ENCODE data around the gene SGCE. TPM values are rescaled to one million over a fixed set of nuclear protein-coding genes. Genes with fewer than 3 reads are reported as not detected.
"Not testable (repeated sequence)": the region's sequence is repeated elsewhere in the genome, so short reads cannot be mapped to it uniquely, and the experiment has no call there.

SGCE gene, protein sequence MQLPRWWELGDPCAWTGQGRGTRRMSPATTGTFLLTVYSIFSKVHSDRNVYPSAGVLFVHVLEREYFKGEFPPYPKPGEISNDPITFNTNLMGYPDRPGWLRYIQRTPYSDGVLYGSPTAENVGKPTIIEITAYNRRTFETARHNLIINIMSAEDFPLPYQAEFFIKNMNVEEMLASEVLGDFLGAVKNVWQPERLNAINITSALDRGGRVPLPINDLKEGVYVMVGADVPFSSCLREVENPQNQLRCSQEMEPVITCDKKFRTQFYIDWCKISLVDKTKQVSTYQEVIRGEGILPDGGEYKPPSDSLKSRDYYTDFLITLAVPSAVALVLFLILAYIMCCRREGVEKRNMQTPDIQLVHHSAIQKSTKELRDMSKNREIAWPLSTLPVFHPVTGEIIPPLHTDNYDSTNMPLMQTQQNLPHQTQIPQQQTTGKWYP
- total RNA-seq: 100 to 1,000 TPM; 142 to 146 TPM
- polyA plus RNA-seq (ENCODE audit: insufficient read depth, low read depth, low replicate concordance): 71.3 TPM
- long read RNA-seq, donor 1, transcript SGCE-207 (10 exons, 1,672 nt): minor isoform, 5 of 47 reads
- long read RNA-seq, donor 1, transcript SGCE-299 (11 exons, 1,614 nt): major isoform, 25 of 47 reads
- long read RNA-seq, donor 1, partial matches to known transcripts: 6 of 47 reads
- long read RNA-seq, donor 1, other reads (novel, unspliced or antisense): 0 of 47 reads
- long read RNA-seq, donor 2, transcript SGCE-299 (11 exons, 1,614 nt): major isoform, 14 of 56 reads
- long read RNA-seq, donor 2, transcript SGCE-210 (3 exons, 453 nt): minor isoform, 5 of 56 reads
- long read RNA-seq, donor 2, partial matches to known transcripts: 0 of 56 reads
- long read RNA-seq, donor 2, other reads (novel, unspliced or antisense): 36 of 56 reads

- Histone ChIP-seq H3K4me3 (peak within 1 kb of the TSS; percentile 58 to 79), H3K27ac (peak within 1 kb of the TSS; percentile 79 to 88), H3K27me3 (no peaks in the 10 kb centered on the region), H3K36me3 (ENCODE audit: low read depth, missing control alignments) (no peaks in the 10 kb centered on the region), H3K4me1 (no peaks in the 10 kb centered on the region), H3K9me3 (no peaks in the 10 kb centered on the region)
- TF ChIP-seq, protein P1, sequence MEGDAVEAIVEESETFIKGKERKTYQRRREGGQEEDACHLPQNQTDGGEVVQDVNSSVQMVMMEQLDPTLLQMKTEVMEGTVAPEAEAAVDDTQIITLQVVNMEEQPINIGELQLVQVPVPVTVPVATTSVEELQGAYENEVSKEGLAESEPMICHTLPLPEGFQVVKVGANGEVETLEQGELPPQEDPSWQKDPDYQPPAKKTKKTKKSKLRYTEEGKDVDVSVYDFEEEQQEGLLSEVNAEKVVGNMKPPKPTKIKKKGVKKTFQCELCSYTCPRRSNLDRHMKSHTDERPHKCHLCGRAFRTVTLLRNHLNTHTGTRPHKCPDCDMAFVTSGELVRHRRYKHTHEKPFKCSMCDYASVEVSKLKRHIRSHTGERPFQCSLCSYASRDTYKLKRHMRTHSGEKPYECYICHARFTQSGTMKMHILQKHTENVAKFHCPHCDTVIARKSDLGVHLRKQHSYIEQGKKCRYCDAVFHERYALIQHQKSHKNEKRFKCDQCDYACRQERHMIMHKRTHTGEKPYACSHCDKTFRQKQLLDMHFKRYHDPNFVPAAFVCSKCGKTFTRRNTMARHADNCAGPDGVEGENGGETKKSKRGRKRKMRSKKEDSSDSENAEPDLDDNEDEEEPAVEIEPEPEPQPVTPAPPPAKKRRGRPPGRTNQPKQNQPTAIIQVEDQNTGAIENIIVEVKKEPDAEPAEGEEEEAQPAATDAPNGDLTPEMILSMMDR (IDR thresholded peaks at IDR 0.05): peak; percentile 15 to 74 (median 31)
- TF ChIP-seq POLR2A (IDR thresholded peaks at IDR 0.05): no peak
- intact Hi-C loops (cut with DNase I; ENCODE audit: low total_unique reads): no loop called here
- peak; percentile 86 for DNase-seq
- 13 to 30% methylated on average over 50 to 63 of the region's 63 CpGs for WGBS, 2 donors
Observed at GRCh38 chr7:94655848-94656657, at the start of gene SGCE. TSS of gene SGCE (minus strand) at chr7:94656133. CDS start at chr7:94656098, 35 bp downstream.

DNA sequence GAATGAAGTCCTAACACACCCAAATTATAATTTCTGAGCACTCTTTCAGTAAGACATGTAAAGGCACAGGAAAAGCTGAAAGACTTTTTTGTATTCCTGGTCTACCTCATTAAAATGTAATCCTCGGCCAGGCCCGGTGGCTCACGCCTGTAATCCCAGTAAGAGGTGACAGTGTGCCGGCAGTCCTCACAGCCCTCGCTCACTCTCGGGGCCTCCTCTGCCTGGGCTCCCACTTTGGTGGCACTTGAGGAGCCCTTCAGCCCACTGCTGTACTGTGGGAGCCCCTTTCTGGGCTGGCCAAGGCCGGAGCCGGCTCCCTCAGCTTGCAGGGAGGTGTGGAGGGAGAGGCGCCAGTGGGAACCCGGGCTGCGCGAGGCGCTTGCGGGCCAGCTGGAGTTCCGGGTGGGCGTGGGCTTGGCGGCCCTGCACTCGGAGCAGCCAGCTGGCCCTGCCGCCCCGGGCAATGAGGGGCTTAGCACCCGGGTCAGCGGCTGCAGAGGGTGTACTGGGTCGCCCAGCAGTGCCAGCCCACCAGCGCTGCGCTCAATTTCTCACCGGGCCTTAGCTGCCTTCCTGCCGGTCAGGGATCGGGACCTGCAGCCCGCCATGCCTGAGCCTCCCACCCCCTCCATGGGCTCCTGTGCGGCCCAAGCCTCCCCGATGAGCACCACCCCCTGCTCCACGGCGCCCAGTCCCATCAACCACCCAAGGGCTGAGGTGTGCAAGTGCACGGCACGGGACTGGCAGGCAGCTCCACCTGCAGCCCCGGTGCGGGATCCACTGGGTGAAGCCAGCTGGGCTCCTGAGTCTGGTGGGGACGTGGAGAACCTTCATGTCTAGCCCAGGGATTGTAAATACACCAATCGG is 49.5 kb upstream of the SGCE start:
- H3K9me3 ChIP-seq; intact Hi-C loops (cut with DNase I; ENCODE audit: low total_unique reads); H3K27ac ChIP-seq; H3K27me3 ChIP-seq; H3K4me1 ChIP-seq; H3K36me3 ChIP-seq (ENCODE audit: low read depth, missing control alignments); DNase-seq: not testable (repeated sequence)
- 68 to 72% methylated on average over 14 to 37 of the region's 39 CpGs for WGBS, 2 donors
- H3K4me3 ChIP-seq: peak overlapping the region in 1 of 2 donors; percentile 5

DNA sequence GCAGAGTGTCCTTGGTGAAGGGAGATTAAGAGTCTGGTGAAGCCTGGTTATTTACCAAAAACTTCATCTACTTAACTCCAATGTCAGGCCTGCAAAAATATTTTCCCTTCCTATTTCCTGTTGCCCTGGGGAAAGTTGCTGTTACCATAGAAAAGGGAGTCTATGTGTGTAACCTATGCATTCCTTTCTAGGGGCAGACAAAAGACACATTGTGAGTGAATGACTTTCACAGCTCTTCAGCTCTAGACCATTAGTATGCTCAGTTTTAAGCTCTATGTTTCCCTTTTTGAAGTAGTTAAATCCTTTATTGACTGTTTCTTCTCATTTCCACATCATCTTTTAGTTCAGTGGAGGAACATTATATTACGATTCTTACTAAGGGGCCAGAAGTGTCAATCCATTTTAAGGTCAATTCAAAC is 45.6 kb upstream of the SGCE start:
- H3K4me3 ChIP-seq: no peak overlapping the region
- no peaks in the 10 kb centered on the region for H3K9me3 ChIP-seq
- intact Hi-C loops (cut with DNase I; ENCODE audit: low total_unique reads): no loop called here
- no peaks in the 10 kb centered on the region for H3K36me3 ChIP-seq (ENCODE audit: low read depth, missing control alignments)
- H3K27me3 ChIP-seq: no peaks in the 10 kb centered on the region
- TF ChIP-seq, protein P1 (IDR thresholded peaks at IDR 0.05): no peak
- TF ChIP-seq POLR2A (IDR thresholded peaks at IDR 0.05): no peak
- H3K4me1 ChIP-seq: no peaks in the 10 kb centered on the region
- H3K27ac ChIP-seq: no peak overlapping the region
- 66 to 73% methylated on average over 1 of the region's 1 CpG for WGBS, 2 donors
- no peak for DNase-seq

DNA sequence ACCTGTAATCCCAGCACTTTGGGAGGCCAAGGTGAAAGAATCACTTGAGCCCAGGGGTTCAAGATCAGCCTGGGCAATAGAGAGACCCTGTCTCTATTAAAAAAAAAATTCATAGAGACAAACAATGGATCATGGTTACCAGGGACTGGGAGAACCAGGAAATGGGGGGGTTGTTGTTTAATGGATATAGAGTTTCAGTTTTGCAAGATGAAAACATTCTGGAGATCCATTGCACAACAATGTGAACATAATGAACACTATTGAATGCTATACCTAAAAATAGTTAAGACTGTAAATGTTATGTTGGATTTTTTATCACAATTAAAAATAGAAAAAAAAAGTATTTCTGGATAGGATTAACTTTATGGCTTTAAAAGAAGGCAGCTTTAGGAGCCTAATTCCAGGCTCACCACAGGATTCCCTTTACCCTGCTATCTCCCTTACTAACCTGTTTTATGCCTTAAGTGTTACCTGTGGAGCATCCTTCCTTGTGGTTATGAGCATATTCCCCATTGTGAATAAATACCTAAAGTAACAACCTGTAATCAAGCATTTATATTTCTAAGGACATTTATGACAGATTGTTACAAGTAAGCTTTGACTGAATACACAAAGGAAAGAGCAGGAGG is 45.1 kb upstream of the SGCE start:
- Histone ChIP-seq H3K4me1 (no peaks in the 10 kb centered on the region), H3K27me3 (no peaks in the 10 kb centered on the region), H3K27ac (no peak overlapping the region), H3K4me3 (no peak overlapping the region), H3K9me3 (no peaks in the 10 kb centered on the region), H3K36me3 (ENCODE audit: low read depth, missing control alignments) (no peaks in the 10 kb centered on the region)
- no peak for DNase-seq
- intact Hi-C loops (cut with DNase I; ENCODE audit: low total_unique reads): no loop called here
- no peak for TF ChIP-seq POLR2A (IDR thresholded peaks at IDR 0.05)
- TF ChIP-seq, protein P1 (IDR thresholded peaks at IDR 0.05): no peak

Measured in testis (tissue), 5 donors.